Measurements from ENCODE around the gene MYOC.

Gene MYOC

DNA sequence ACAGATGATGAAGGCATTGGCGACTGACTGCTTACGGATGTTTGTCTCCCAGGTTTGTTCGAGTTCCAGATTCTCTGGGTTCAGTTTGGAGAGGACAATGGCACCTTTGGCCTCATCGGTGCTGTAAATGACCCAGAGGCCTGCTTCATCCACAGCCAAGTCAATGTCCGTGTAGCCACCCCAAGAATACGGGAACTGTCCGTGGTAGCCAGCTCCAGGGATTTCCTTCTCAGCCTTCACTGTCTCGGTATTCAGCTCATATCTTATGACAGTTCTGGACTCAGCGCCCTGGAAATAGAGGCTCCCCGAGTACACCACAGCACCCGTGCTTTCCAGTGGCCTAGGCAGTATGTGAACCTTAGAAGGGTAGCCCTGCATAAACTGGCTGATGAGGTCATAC is 16.3 kb downstream of the MYOC start:
- no peak overlapping the region for H3K4me3 Mint-ChIP-seq
- no peaks in the 10 kb centered on the region for H3K4me1 Mint-ChIP-seq
- H3K9me3 Mint-ChIP-seq, result no peaks in the 10 kb centered on the region
- H3K36me3 Mint-ChIP-seq (ENCODE audit: low read depth), result no peaks in the 10 kb centered on the region
- DNase-seq, result peak; percentile 45
- TF ChIP-seq, protein P1, sequence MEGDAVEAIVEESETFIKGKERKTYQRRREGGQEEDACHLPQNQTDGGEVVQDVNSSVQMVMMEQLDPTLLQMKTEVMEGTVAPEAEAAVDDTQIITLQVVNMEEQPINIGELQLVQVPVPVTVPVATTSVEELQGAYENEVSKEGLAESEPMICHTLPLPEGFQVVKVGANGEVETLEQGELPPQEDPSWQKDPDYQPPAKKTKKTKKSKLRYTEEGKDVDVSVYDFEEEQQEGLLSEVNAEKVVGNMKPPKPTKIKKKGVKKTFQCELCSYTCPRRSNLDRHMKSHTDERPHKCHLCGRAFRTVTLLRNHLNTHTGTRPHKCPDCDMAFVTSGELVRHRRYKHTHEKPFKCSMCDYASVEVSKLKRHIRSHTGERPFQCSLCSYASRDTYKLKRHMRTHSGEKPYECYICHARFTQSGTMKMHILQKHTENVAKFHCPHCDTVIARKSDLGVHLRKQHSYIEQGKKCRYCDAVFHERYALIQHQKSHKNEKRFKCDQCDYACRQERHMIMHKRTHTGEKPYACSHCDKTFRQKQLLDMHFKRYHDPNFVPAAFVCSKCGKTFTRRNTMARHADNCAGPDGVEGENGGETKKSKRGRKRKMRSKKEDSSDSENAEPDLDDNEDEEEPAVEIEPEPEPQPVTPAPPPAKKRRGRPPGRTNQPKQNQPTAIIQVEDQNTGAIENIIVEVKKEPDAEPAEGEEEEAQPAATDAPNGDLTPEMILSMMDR (IDR thresholded peaks at IDR 0.05), result no peak
- H3K27ac Mint-ChIP-seq, result no peak overlapping the region
- peaks cover 9% of the 10 kb centered on the region for H3K27me3 Mint-ChIP-seq (ENCODE audit: low read depth, poor library complexity)

DNA sequence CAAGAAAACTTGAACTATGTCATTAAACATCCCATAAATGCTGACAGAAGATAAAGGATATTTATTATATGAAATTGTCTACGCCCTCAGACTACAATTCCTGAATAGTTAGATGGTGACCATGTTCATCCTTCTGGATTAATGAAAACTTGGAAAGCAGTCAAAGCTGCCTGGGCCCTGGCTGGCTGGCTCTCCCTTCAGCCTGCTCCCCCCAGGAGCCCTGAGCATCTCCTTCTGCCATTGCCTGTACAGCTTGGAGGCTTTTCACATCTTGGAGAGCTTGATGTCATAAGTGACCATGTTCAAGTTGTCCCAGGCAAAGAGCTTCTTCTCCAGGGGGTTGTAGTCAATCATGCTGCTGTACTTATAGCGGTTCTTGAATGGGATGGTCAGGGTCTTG is 16.8 kb downstream of the MYOC start:
- H3K4me1 Mint-ChIP-seq, result no peaks in the 10 kb centered on the region
- no peak overlapping the region for H3K4me3 Mint-ChIP-seq
- TF ChIP-seq, protein P1 (IDR thresholded peaks at IDR 0.05), result no peak
- peaks cover 12% of the 10 kb centered on the region for H3K27me3 Mint-ChIP-seq (ENCODE audit: low read depth, poor library complexity)
- no peak for DNase-seq
- H3K9me3 Mint-ChIP-seq, result peaks cover under 1% of the 10 kb centered on the region
- H3K36me3 Mint-ChIP-seq (ENCODE audit: low read depth), result no peaks in the 10 kb centered on the region
- no peak overlapping the region for H3K27ac Mint-ChIP-seq

DNA sequence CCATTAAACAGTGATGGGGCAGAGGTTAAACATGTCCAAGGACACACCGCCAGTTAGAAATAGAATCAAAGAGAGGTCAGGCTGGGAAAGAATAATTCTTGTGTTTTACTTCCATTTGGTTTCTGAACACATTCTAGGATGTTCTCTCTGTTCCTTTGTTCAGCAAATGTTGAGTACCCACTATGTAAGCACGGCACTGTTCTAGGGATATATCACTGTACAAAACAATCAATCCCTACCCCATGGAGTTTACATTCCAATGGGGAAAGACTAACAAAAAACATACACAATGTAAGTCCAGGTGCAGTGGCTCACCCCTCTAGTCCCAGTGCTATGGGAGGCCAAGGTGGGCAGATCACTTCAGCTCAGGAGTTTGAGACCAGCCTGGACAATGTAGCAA is 24.3 kb downstream of the MYOC start:
- TF ChIP-seq, protein P1 (IDR thresholded peaks at IDR 0.05), result no peak
- no peaks in the 10 kb centered on the region for H3K36me3 Mint-ChIP-seq (ENCODE audit: low read depth)
- H3K4me1 Mint-ChIP-seq, result peaks cover 14% of the 10 kb centered on the region
- H3K27me3 Mint-ChIP-seq (ENCODE audit: low read depth, poor library complexity), result peaks cover 27% of the 10 kb centered on the region
- H3K9me3 Mint-ChIP-seq, result peaks cover 4% of the 10 kb centered on the region
- H3K4me3 Mint-ChIP-seq, result no peak overlapping the region
- DNase-seq, result no peak
- H3K27ac Mint-ChIP-seq, result no peak overlapping the region

DNA sequence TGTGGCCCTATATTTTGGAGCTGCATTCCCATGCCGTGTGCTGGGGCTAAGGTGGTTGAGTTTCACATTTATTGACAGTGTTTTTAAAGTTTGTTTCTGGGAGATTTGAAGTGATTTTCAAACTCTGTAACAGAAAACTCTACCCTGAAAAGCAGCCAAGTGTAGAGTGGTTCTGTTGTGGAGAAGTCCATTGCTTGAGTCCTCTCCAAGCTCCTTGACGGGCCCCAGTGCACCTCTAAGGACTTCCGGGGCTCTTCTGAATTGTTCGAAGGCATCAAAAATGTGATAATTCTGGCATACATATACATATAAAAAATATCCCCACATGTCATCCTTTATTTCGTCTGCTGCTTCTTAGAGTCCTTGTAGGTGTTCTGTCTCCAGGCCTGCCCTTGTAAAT is 25.5 kb downstream of the MYOC start:
- H3K27me3 Mint-ChIP-seq (ENCODE audit: low read depth, poor library complexity), result peaks cover 23% of the 10 kb centered on the region
- TF ChIP-seq, protein P1 (IDR thresholded peaks at IDR 0.05), result no peak
- peaks cover 21% of the 10 kb centered on the region for H3K4me1 Mint-ChIP-seq
- peak overlapping the region; percentile 86 for H3K27ac Mint-ChIP-seq
- no peak for DNase-seq
- no peaks in the 10 kb centered on the region for H3K36me3 Mint-ChIP-seq (ENCODE audit: low read depth)
- no peak overlapping the region for H3K4me3 Mint-ChIP-seq
- H3K9me3 Mint-ChIP-seq, result peaks cover 4% of the 10 kb centered on the region

DNA sequence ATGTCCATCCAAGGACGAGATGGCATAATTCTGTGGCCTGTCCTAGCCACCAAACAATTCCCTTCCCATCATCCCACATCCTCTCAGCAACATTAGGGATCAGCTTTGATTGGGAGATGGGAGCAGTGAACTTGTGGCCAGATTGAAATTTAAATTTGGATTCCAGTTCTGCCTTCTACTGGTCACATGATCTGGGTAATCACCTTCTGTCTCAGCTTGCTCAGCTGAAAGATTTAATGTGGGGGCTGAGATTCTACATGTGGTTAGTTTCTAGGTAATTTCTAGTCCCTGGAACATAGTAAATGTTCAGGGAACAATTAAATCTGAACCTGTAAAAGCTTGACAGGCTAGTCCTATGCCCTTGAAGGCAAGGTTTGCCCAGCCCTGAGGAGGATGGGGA is 27.3 kb downstream of the MYOC start:
- peak overlapping the region; percentile 32 for H3K27ac Mint-ChIP-seq

More for the DNA sequence above, 27.3 kb downstream of the MYOC start:
- Mint-ChIP-seq H3K36me3 (ENCODE audit: low read depth) (no peaks in the 10 kb centered on the region), H3K4me1 (peaks cover 25% of the 10 kb centered on the region), H3K27me3 (ENCODE audit: low read depth, poor library complexity) (peaks cover 15% of the 10 kb centered on the region), H3K9me3 (no peaks in the 10 kb centered on the region), H3K4me3 (no peak overlapping the region)
- DNase-seq, result no peak
- TF ChIP-seq, protein P1 (IDR thresholded peaks at IDR 0.05), result no peak

All from nephron progenitor cell (in vitro differentiated cells).